H1 (cell line): ENCODE measurements around the gene IFT43. TPM values are rescaled to one million over a fixed set of nuclear protein-coding genes. Genes with fewer than 3 reads are reported as not detected.

Source experiments
- CTCF ChIA-PET: fragments of 300-600 bp; sonication (Branson Sonifier 250); formaldehyde crosslinking; loops from one replicate; lab custom pipeline; 2021; ENCODE audit not compliant: partially characterized antibody; lab: Charles Lee
- POLR2A ChIA-PET: fragments of 300-600 bp; sonication (Branson Sonifier 250); formaldehyde crosslinking; loops from one replicate; lab custom pipeline; 2021; ENCODE audit warnings: inconsistent platforms; ENCODE audit not compliant: partially characterized antibody; lab: Charles Lee
- DNase-seq, 2 experiments: peaks; one replicate each; pipeline versions ENCODE4 v3.0.0 to v3.0.0-alpha.2; 2010 to 2022; ENCODE audit warnings: low spot score in 2 of 2, low read depth in 1 of 2, mixed read lengths in 1 of 2
- FAIRE-seq: peaks from 2 replicates; lab custom pipeline; 2011; peaks lifted over from hg19 to GRCh38; lab: Jason Lieb, UNC
- H2AFZ ChIP-seq: 2 replicates; pipeline ENCODE4 v1.8.1; 2012; ENCODE audit warnings: low read length, inconsistent platforms
- H2AK5ac ChIP-seq: 2 replicates; pipeline ENCODE4 v1.6.1; 2013; ENCODE audit warnings: low read depth, low read length
- H2BK120ac ChIP-seq: replicated peaks from 2 replicates; pipeline ENCODE3; 2013; ENCODE audit warnings: low read depth, low read length, inconsistent platforms
- H2BK12ac ChIP-seq: 2 replicates; pipeline ENCODE4 v1.6.1; 2013; ENCODE audit warnings: low read depth, low read length
- H2BK15ac ChIP-seq: 2 replicates; pipeline ENCODE4 v1.6.1; 2013; ENCODE audit warnings: low read length
- H2BK20ac ChIP-seq: 2 replicates; pipeline ENCODE4 v1.6.1; 2013; ENCODE audit warnings: low read length
- H2BK5ac ChIP-seq: 2 replicates; pipeline ENCODE4 v1.6.1; 2013; ENCODE audit warnings: low read depth, low read length
- H3K14ac ChIP-seq: 2 replicates; pipeline ENCODE4 v1.6.1; 2013; ENCODE audit warnings: inconsistent platforms; ENCODE audit not compliant: insufficient read length
- H3K18ac ChIP-seq: 2 replicates; pipeline ENCODE4 v1.6.1; 2013; ENCODE audit warnings: low read length; ENCODE audit errors: extremely low read depth
- H3K23ac ChIP-seq: 2 replicates; pipeline ENCODE4 v1.6.1; 2013; ENCODE audit warnings: inconsistent platforms; ENCODE audit not compliant: insufficient read length
- H3K23me2 ChIP-seq: 2 replicates; pipeline ENCODE4 v1.6.1; 2013; ENCODE audit warnings: low read depth, low read length
- H3K27ac ChIP-seq: 2 replicates; pipeline ENCODE4 v1.6.1; 2011; ENCODE audit warnings: low read depth, low read length, inconsistent platforms
- H3K27me3 ChIP-seq, 4 experiments: replicated peaks in 1 of 4; 1 replicate in 1 of 4; 2 replicates in 3 of 4; pipeline versions ENCODE4 v1.6.1 to v1.8.1; 2011 to 2013; ENCODE audit warnings: low read length in 3 of 4, mild to moderate bottlenecking in 3 of 4, inconsistent platforms in 2 of 4, mixed read lengths in 2 of 4, moderate library complexity in 1 of 4; ENCODE audit not compliant: control insufficient read depth in 3 of 4, insufficient read depth in 3 of 4; ENCODE audit errors: extremely low read depth in 1 of 4
- H3K36me3 ChIP-seq, 4 experiments: 2 replicates each; pipeline versions ENCODE4 v1.6.1 to v1.8.1; 2011 to 2013; ENCODE audit warnings: mild to moderate bottlenecking in 4 of 4, low read length in 3 of 4, moderate library complexity in 2 of 4, control low read depth in 1 of 4, inconsistent platforms in 1 of 4; ENCODE audit not compliant: insufficient read depth in 4 of 4, control insufficient read depth in 2 of 4
- H3K4ac ChIP-seq: replicated peaks from 2 replicates; pipeline ENCODE3; 2013; ENCODE audit warnings: low read length, low read depth, mixed read lengths, inconsistent platforms; ENCODE audit not compliant: insufficient read length
- H3K4me1 ChIP-seq, 4 experiments: replicated peaks in 1 of 4; 1 replicate in 1 of 4; 2 replicates in 3 of 4; pipeline versions ENCODE4 v1.6.1 to v1.8.1; 2011 to 2013; ENCODE audit warnings: low read length in 3 of 4, inconsistent platforms in 2 of 4, mixed read lengths in 1 of 4; ENCODE audit not compliant: insufficient read depth in 4 of 4, control insufficient read depth in 3 of 4
- H3K4me2 ChIP-seq, 2 experiments: 2 replicates each; pipeline versions ENCODE4 v1.6.1 to v1.8.1; 2011 to 2013; ENCODE audit warnings: low read depth in 2 of 2, low read length in 2 of 2, control low read depth in 1 of 2, inconsistent platforms in 1 of 2, mild to moderate bottlenecking in 1 of 2; ENCODE audit not compliant: insufficient read depth in 1 of 2
- H3K4me3 ChIP-seq, 4 experiments: fragments of 200-600, 300-600 bp in 1 of 4; sonication (generic), shearing (Covaris generic), sonication (Bioruptor Twin) in 1 of 4; 2 replicates each; pipeline versions ENCODE4 v1.5.1 to v1.8.1; 2011 to 2016; ENCODE audit warnings: low read length in 4 of 4, low read depth in 3 of 4, control low read depth in 2 of 4, inconsistent platforms in 2 of 4, mild to moderate bottlenecking in 2 of 4, mixed read lengths in 1 of 4, moderate library complexity in 1 of 4; ENCODE audit not compliant: insufficient read depth in 2 of 4; ENCODE audit errors: extremely low read depth in 1 of 4
- H3K56ac ChIP-seq: replicated peaks from 2 replicates; pipeline ENCODE3; 2013; ENCODE audit warnings: low read depth, mild to moderate bottlenecking, mixed read lengths, low read length, inconsistent platforms; ENCODE audit not compliant: insufficient read length
- H3K79me1 ChIP-seq: 2 replicates; pipeline ENCODE4 v1.6.1; 2013; ENCODE audit warnings: low read depth, low read length, control low read depth
- H3K79me2 ChIP-seq, 2 experiments: 2 replicates each; pipeline versions ENCODE4 v1.6.1 to v1.8.1; 2012 to 2013; ENCODE audit warnings: low read length in 2 of 2, mild to moderate bottlenecking in 2 of 2, inconsistent platforms in 1 of 2; ENCODE audit not compliant: insufficient read depth in 2 of 2, control insufficient read depth in 1 of 2
- H3K9ac ChIP-seq, 4 experiments: replicated peaks in 1 of 4; 1 replicate in 1 of 4; 2 replicates in 3 of 4; pipeline versions ENCODE4 v1.6.1 to v1.8.1; 2011 to 2013; ENCODE audit warnings: low read depth in 3 of 4, low read length in 3 of 4, control low read depth in 2 of 4, mild to moderate bottlenecking in 2 of 4, moderate library complexity in 2 of 4, inconsistent platforms in 1 of 4; ENCODE audit errors: extremely low read depth in 1 of 4
- H3K9me3 ChIP-seq, 2 experiments: 2 replicates each; pipeline versions ENCODE4 v1.6.1 to v1.8.1; 2012 to 2013; ENCODE audit warnings: mild to moderate bottlenecking in 2 of 2, moderate library complexity in 2 of 2, control low read depth in 1 of 2, inconsistent platforms in 1 of 2, low read depth in 1 of 2, low read length in 1 of 2, mixed read lengths in 1 of 2; ENCODE audit not compliant: insufficient read depth in 2 of 2
- H4K20me1 ChIP-seq, 2 experiments: replicated peaks in 1 of 2; 2 replicates each; pipeline versions ENCODE3 to v1.8.1; 2011 to 2013; ENCODE audit warnings: inconsistent platforms in 2 of 2, low read length in 2 of 2, mild to moderate bottlenecking in 1 of 2; ENCODE audit not compliant: insufficient read depth in 2 of 2, control insufficient read depth in 1 of 2
- H4K5ac ChIP-seq: 2 replicates; pipeline ENCODE4 v1.6.1; 2013; ENCODE audit warnings: low read length, low read depth, mixed read lengths, inconsistent platforms; ENCODE audit not compliant: insufficient read length
- H4K8ac ChIP-seq: 2 replicates; pipeline ENCODE4 v1.8.0; 2013; ENCODE audit warnings: mild to moderate bottlenecking, moderate library complexity, low read length, inconsistent platforms; ENCODE audit not compliant: insufficient read depth; ENCODE audit errors: extremely low read depth
- H4K91ac ChIP-seq: replicated peaks from 2 replicates; pipeline ENCODE3; 2013; ENCODE audit warnings: low read length, mixed read lengths, inconsistent platforms; ENCODE audit not compliant: insufficient read length
- CHD1 ChIP-seq: IDR thresholded peaks from 2 replicates; pipeline ENCODE4 v1.6.1; 2012; ENCODE audit warnings: low read depth, low read length, improper control_type of control experiment
- RFX5 ChIP-seq: IDR thresholded peaks from 2 replicates; pipeline ENCODE4 v1.6.1; 2011; ENCODE audit warnings: low read depth, low read length, improper control_type of control experiment, borderline replicate concordance
- SP1 ChIP-seq: IDR thresholded peaks from 2 replicates; pipeline ENCODE4 v1.6.1; 2011; ENCODE audit warnings: low read depth, low read length
- SUZ12 ChIP-seq: fragments of 200-600 bp; sonication (generic); IDR thresholded peaks from 2 replicates; pipeline ENCODE4 v1.6.1; 2012; ENCODE audit warnings: mild to moderate bottlenecking, inconsistent platforms, low read length, moderate library complexity, mixed read lengths
- WGBS, 2 experiments: shearing (Covaris generic) in 1 of 2; methylation state at CpG; one replicate each; pipeline versions ENCODE4 v1.1.6 to v1.1.7; 2013 to 2015; ENCODE audit warnings: low lambda C conversion rate in 2 of 2, mixed read lengths in 2 of 2, inconsistent platforms in 1 of 2, low coverage in 1 of 2, missing lambda C conversion rate in 1 of 2; ENCODE audit not compliant: insufficient replicate concordance in 2 of 2, insufficient coverage in 1 of 2, insufficient read length in 1 of 2; ENCODE audit errors: extremely low coverage in 1 of 2, missing lambda C conversion rate in 1 of 2; 5-methylcytosine and 5-hydroxymethylcytosine counted together
- polyA plus RNA-seq, 7 experiments: library from polyadenylated mRNA; depleted of rRNA in 3 of 7; stranded (reverse) in 5 of 7; unstranded in 2 of 7; fragments of >200 nt in 5 of 7; fragments of 200-250 nt in 2 of 7; gene quantifications; 1 replicate in 5 of 7; 2 replicates in 1 of 7; 4 replicates in 1 of 7; pipeline versions ENCODE4 v1.2.1 to v1.2.3, GENCODE V29; 2011 to 2013; ENCODE audit warnings: missing spikeins in 2 of 7, mixed read lengths in 2 of 7
- total RNA-seq: library from RNA; stranded (reverse); fragmentation: NEBNext Ultra II Directional; extraction: Animal tissue kit (Norgen Biotek cat#: 25700); gene quantifications from 2 replicates; pipeline ENCODE4 v1.2.1, GENCODE V29; 2021

The IFT43 gene
- total and polyA plus RNA-seq, 2 of the 8 experiments (the other 6 are each of a cell fraction or from before 2014, with no cell fraction given) = 17.0 to 20.8 TPM

- Histone ChIP-seq H4K91ac (no peak overlapping the region), H2BK15ac (no peak overlapping the region), H2AK5ac (no peak overlapping the region), H3K27ac (no peak overlapping the region), H3K36me3 (peaks cover 0 to 7% (median 1%) of the 10 kb centered on the region in 4 experiments; a peak in 3 of 8 replicates), H2AFZ (no peak overlapping the region), H3K9me3 (no peaks in the 10 kb centered on the region), H3K27me3 (no peaks in the 10 kb centered on the region), H3K18ac (no peak overlapping the region), H3K23me2 (no peaks in the 10 kb centered on the region), H4K5ac (no peak overlapping the region), H3K23ac (no peak overlapping the region), H4K20me1 (peaks cover 0 to 2% of the 10 kb centered on the region in 2 experiments), H2BK20ac (no peak overlapping the region), H3K79me1 (no peaks in the 10 kb centered on the region), H3K4me3 (no peak overlapping the region), H3K56ac (no peak overlapping the region), H3K4me1 (no peaks in the 10 kb centered on the region), H3K4ac (no peak overlapping the region), H3K14ac (no peak overlapping the region), H3K9ac (no peak overlapping the region), H4K8ac (no peak overlapping the region), H2BK5ac (no peak overlapping the region), H3K4me2 (no peak overlapping the region), H2BK12ac (no peak overlapping the region), H3K79me2 (no peaks in the 10 kb centered on the region), H2BK120ac (no peak overlapping the region)
- ChIA-PET CTCF (interaction anchor here (0.6 to 1.4 kb wide), 4 partner anchors 11 to 201 kb away, joined by 3 to 5 read pairs (median 4); no protein-coding TSS in a partner anchor), POLR2A (interaction anchor here (0.6 kb wide), 1 partner anchor 13 kb away, joined by 3 read pairs; no protein-coding TSS in a partner anchor)
- FAIRE-seq (no peak), DNase-seq (no peak)
- 96% methylated on average over 2 of the region's 2 CpGs; no CpG with 5 or more reads in 1 of the 2 experiments for WGBS, 2 experiments
- no peak for TF ChIP-seq RFX5
- no peak for TF ChIP-seq SP1
- no peak for TF ChIP-seq SUZ12
- no peak for TF ChIP-seq CHD1
Observed at GRCh38 chr14:76006253-76006652, 20.7 kb downstream of the IFT43 start.
